Neuronal stem cell (in vitro differentiated cells): ENCODE measurements around the gene PRKAG1.

ENCODE experiments used
- DNase-seq: peaks from one replicate; pipeline ENCODE4 v3.0.0-alpha.2; 2013; ENCODE audit warnings: low spot score
- H2AFZ ChIP-seq: one replicate; pipeline ENCODE4 v1.6.1; 2013; ENCODE audit warnings: mild to moderate bottlenecking, low read length, inconsistent platforms
- H2AK5ac ChIP-seq: 2 replicates; pipeline ENCODE4 v1.6.1; 2013; ENCODE audit warnings: low read depth, mild to moderate bottlenecking, inconsistent platforms, low read length, moderate library complexity, mixed read lengths
- H2BK120ac ChIP-seq: 2 replicates; pipeline ENCODE4 v1.6.1; 2013; ENCODE audit warnings: low read depth, mild to moderate bottlenecking, inconsistent platforms, low read length, moderate library complexity, mixed read lengths
- H2BK12ac ChIP-seq: one replicate; pipeline ENCODE4 v1.6.1; 2013; ENCODE audit warnings: low read length, inconsistent platforms
- H2BK15ac ChIP-seq: 2 replicates; pipeline ENCODE4 v1.6.1; 2013; ENCODE audit warnings: mild to moderate bottlenecking, low read length, inconsistent platforms, mixed read lengths
- H2BK5ac ChIP-seq: one replicate; pipeline ENCODE4 v1.6.1; 2013; ENCODE audit warnings: inconsistent platforms, mild to moderate bottlenecking, low read length, moderate library complexity
- H3K14ac ChIP-seq: one replicate; pipeline ENCODE4 v1.6.1; 2013; ENCODE audit warnings: low read length, inconsistent platforms
- H3K18ac ChIP-seq: 2 replicates; pipeline ENCODE4 v1.6.1; 2013; ENCODE audit warnings: low read length, inconsistent platforms
- H3K23ac ChIP-seq: 2 replicates; pipeline ENCODE4 v1.6.1; 2013; ENCODE audit warnings: low read depth, mild to moderate bottlenecking, mixed read lengths, low read length, inconsistent platforms; ENCODE audit not compliant: poor library complexity
- H3K27ac ChIP-seq: replicated peaks from 3 replicates; pipeline ENCODE4 v1.5.1; 2013; ENCODE audit warnings: low read length, inconsistent platforms
- H3K27me3 ChIP-seq, 3 experiments: 2 replicates each; pipeline ENCODE4 v1.6.1; 2013; ENCODE audit warnings: low read length in 3 of 3, mild to moderate bottlenecking in 2 of 3, inconsistent platforms in 1 of 3, low read depth in 1 of 3, mixed read lengths in 1 of 3, moderate library complexity in 1 of 3; ENCODE audit not compliant: control insufficient read depth in 3 of 3, insufficient read depth in 3 of 3
- H3K36me3 ChIP-seq, 2 donors: replicated peaks in 1 of 2; 2 replicates each; pipeline ENCODE4 v1.6.1; 2013; ENCODE audit warnings: low read length in 2 of 2; ENCODE audit not compliant: control insufficient read depth in 2 of 2, insufficient read depth in 2 of 2
- H3K4ac ChIP-seq: 2 replicates; pipeline ENCODE4 v1.6.1; 2013; ENCODE audit warnings: inconsistent platforms, mild to moderate bottlenecking, low read length, moderate library complexity
- H3K4me1 ChIP-seq, 2 donors: 1 replicate in 1 of 2; 2 replicates in 1 of 2; pipeline ENCODE4 v1.6.1; 2013; ENCODE audit warnings: low read length in 2 of 2, low read depth in 1 of 2; ENCODE audit not compliant: control insufficient read depth in 2 of 2, insufficient read depth in 1 of 2
- H3K4me2 ChIP-seq: one replicate; pipeline ENCODE4 v1.6.1; 2013; ENCODE audit warnings: mild to moderate bottlenecking, low read length, inconsistent platforms; ENCODE audit not compliant: insufficient read depth, poor library complexity, severe bottlenecking
- H3K4me3 ChIP-seq, 2 donors: 2 replicates each; pipeline ENCODE4 v1.5.1; 2013; ENCODE audit warnings: low read length in 2 of 2, mild to moderate bottlenecking in 2 of 2, inconsistent platforms in 1 of 2, moderate library complexity in 1 of 2
- H3K79me1 ChIP-seq: one replicate; pipeline ENCODE4 v1.6.1; 2013; ENCODE audit warnings: low read depth, mild to moderate bottlenecking, inconsistent platforms, low read length, moderate library complexity
- H3K9ac ChIP-seq: one replicate; pipeline ENCODE4 v1.6.1; 2013; ENCODE audit warnings: mild to moderate bottlenecking, low read depth, low read length, inconsistent platforms; ENCODE audit not compliant: poor library complexity
- H3K9me3 ChIP-seq, 2 donors: replicated peaks in 1 of 2; 2 replicates each; pipeline versions ENCODE3 to v1.6.1; 2013; ENCODE audit warnings: low read length in 2 of 2, mild to moderate bottlenecking in 2 of 2, inconsistent platforms in 1 of 2, low read depth in 1 of 2, mixed read lengths in 1 of 2, moderate library complexity in 1 of 2; ENCODE audit not compliant: control insufficient read depth in 2 of 2, insufficient read depth in 1 of 2
- H4K8ac ChIP-seq: one replicate; pipeline ENCODE4 v1.6.1; 2013; ENCODE audit warnings: low read depth, mild to moderate bottlenecking, inconsistent platforms, low read length, moderate library complexity
- H4K91ac ChIP-seq: one replicate; pipeline ENCODE4 v1.6.1; 2013; ENCODE audit warnings: low read length, low read depth, mild to moderate bottlenecking, inconsistent platforms; ENCODE audit not compliant: poor library complexity
- WGBS, 2 donors: extraction: QIAGEN DNeasy Blood & Tissue Kit; methylation state at CpG; one replicate each; pipeline ENCODE4 v1.1.7; 2013; ENCODE audit warnings: missing lambda C conversion rate in 2 of 2, mixed read lengths in 1 of 2; ENCODE audit not compliant: insufficient read length in 2 of 2, insufficient replicate concordance in 1 of 2; ENCODE audit errors: extremely low coverage in 2 of 2; 5-methylcytosine and 5-hydroxymethylcytosine counted together

PRKAG1 gene

DNA sequence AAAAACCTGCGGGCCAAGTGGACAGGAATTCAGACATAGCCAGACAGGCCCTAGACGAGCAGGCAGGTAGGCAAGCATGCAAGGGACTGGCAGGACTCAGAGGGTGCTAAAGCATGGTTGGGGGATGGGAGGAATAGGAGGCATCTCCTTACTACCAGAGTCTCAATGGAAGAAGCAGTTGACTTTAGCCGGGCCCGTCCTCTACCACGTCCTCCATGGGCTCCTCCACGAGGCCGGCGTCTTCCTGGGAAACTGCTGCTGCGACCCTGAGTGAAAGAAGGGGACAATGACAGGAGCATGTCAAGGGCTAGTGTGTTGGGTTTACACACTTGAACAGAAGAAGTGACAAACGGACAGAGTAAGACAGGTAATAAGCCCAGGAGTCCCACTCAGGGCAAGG is 30.4 kb upstream of the PRKAG1 start:
- H3K36me3 ChIP-seq: peaks cover 88 to 100% of the 10 kb centered on the region in 2 donors

DNA sequence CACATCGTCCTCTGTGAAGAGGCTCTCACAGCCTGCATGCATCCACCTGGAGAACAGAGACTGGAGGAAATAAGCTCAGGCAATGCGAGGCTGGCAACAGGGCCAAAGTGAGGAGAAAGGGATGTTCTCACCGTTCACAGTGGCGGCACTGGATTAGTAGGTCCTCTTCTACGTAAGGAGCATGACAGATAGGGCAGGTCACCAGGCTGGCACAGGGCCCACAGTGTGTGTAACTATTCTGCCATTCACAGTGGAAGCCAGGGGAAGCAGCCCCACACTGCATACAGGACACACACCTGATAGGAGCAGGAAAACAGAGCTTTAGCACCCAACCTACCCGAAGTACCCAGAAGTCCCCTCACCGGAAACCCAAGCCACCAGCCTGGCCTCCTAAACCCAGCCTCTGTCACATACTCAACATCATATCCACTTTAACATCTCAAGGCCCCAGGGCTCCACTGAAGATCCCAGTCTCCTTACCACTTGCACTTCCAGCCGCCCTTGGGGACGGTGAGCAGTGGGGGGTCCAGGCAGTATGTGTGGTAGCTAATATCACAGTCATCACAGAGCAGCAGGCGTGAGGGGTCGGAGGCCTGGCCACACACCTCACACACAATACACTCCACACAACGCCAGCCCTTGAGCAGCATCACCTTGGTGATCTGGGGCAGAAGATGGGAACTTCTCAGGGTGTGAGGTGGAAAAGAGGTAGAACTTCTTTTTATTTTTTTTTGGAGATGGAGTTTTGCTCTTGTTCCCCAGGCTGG is 27.7 kb upstream of the PRKAG1 start:
- peak overlapping the region; percentile 34 for H3K23ac ChIP-seq
- no peak overlapping the region for H3K14ac ChIP-seq
- H3K4ac ChIP-seq: no peak overlapping the region
- H2BK120ac ChIP-seq: peak overlapping the region; percentile 12
- peak overlapping the region in 1 of 2 donors; percentile 47 for H3K4me3 ChIP-seq
- no peak overlapping the region for H2BK12ac ChIP-seq
- H3K18ac ChIP-seq: no peak overlapping the region
- no peak overlapping the region for H3K27ac ChIP-seq
- H2AK5ac ChIP-seq: no peak overlapping the region
- H4K8ac ChIP-seq: no peak overlapping the region
- no CpG with 5 or more reads among the region's 12 CpGs for WGBS, 2 donors
- H2BK5ac ChIP-seq: no peak overlapping the region
- no peaks in the 10 kb centered on the region for H3K9me3 ChIP-seq
- no peaks in the 10 kb centered on the region for H3K27me3 ChIP-seq
- no peak overlapping the region for H3K4me2 ChIP-seq
- no peak for DNase-seq
- peaks cover 88 to 100% of the 10 kb centered on the region in 2 donors for H3K36me3 ChIP-seq
- H4K91ac ChIP-seq: no peak overlapping the region
- H2BK15ac ChIP-seq: no peak overlapping the region
- peaks cover 16% of the 10 kb centered on the region for H3K79me1 ChIP-seq
- no peak overlapping the region for H3K9ac ChIP-seq
- no peak overlapping the region for H2AFZ ChIP-seq
- no peaks in the 10 kb centered on the region for H3K4me1 ChIP-seq

More for the DNA sequence above, 30.4 kb upstream of the PRKAG1 start:
- no peak overlapping the region for H4K8ac ChIP-seq
- H3K27ac ChIP-seq: no peak overlapping the region
- no peak overlapping the region for H3K4me3 ChIP-seq
- no peak overlapping the region for H3K9ac ChIP-seq
- no peak overlapping the region for H2BK15ac ChIP-seq
- H2BK120ac ChIP-seq: no peak overlapping the region
- no peak overlapping the region for H3K4ac ChIP-seq
- H3K9me3 ChIP-seq: no peaks in the 10 kb centered on the region
- H3K4me1 ChIP-seq: no peaks in the 10 kb centered on the region
- H3K18ac ChIP-seq: no peak overlapping the region
- no peak for DNase-seq
- H2AFZ ChIP-seq: no peak overlapping the region
- H2BK5ac ChIP-seq: no peak overlapping the region
- H2AK5ac ChIP-seq: no peak overlapping the region
- H3K4me2 ChIP-seq: no peak overlapping the region
- H3K23ac ChIP-seq: no peak overlapping the region
- no peak overlapping the region for H4K91ac ChIP-seq
- H3K27me3 ChIP-seq: no peaks in the 10 kb centered on the region
- peaks cover 8% of the 10 kb centered on the region for H3K79me1 ChIP-seq
- H2BK12ac ChIP-seq: no peak overlapping the region
- WGBS, 2 donors: no CpG with 5 or more reads among the region's 10 CpGs
- H3K14ac ChIP-seq: no peak overlapping the region

DNA sequence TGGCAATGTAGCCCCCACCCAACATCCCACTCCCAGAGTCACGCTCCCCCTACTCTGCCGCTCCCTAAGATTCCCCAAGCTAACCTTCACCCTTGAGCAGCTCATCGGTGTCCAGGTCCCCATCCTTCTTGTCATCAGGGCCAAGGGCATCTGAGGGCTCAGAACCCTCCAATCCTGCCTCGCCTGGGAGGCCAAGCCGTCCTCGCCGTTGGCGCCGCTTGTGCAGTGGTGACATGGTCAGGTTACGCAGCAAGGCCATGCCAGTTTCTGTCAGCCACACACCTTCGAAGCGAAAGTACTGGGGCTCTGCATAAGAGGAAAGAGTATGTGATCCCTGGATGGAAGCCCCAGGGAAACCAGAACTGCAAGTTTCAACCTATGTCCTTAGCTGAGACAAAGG is 26.1 kb upstream of the PRKAG1 start:
- no peak overlapping the region for H2BK120ac ChIP-seq
- H2AFZ ChIP-seq: no peak overlapping the region
- no peak overlapping the region for H2BK5ac ChIP-seq
- H4K8ac ChIP-seq: no peak overlapping the region
- no peak overlapping the region for H3K4ac ChIP-seq
- peaks cover 81 to 100% of the 10 kb centered on the region in 2 donors for H3K36me3 ChIP-seq
- no peak for DNase-seq
- peaks cover 13% of the 10 kb centered on the region for H3K79me1 ChIP-seq
- H3K9ac ChIP-seq: no peak overlapping the region
- H3K14ac ChIP-seq: no peak overlapping the region
- H2BK15ac ChIP-seq: no peak overlapping the region
- no CpG with 5 or more reads among the region's 12 CpGs for WGBS, 2 donors
- H3K4me2 ChIP-seq: no peak overlapping the region
- no peak overlapping the region for H2BK12ac ChIP-seq
- H4K91ac ChIP-seq: no peak overlapping the region
- no peak overlapping the region for H2AK5ac ChIP-seq
- no peak overlapping the region for H3K18ac ChIP-seq
- H3K27me3 ChIP-seq: no peaks in the 10 kb centered on the region
- H3K23ac ChIP-seq: peak overlapping the region; percentile 75
- no peaks in the 10 kb centered on the region for H3K9me3 ChIP-seq
- no peaks in the 10 kb centered on the region for H3K4me1 ChIP-seq
- no peak overlapping the region for H3K27ac ChIP-seq
- H3K4me3 ChIP-seq: no peak overlapping the region

DNA sequence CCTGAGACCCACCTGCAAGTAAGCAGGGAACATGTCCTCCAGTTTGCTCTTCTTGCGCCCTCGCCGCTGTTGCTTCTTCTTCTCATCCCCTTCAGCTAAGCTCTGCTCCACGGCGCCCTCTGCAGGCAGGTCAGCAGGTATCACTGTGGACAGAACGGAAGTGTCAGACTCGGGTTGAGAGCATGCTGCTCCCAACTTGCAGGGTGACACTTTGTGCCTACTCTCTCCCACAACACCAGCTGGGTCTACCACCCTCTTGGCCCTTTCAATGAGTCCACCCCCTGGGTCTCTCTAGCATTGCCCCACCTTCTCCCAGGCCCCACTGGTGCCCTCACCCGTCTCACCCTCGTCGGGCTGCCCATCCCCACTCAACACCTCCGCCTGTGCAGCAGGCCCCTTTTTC is 25.3 kb upstream of the PRKAG1 start:
- Histone ChIP-seq H3K4me1 (no peaks in the 10 kb centered on the region), H3K4me2 (no peak overlapping the region), H3K23ac (peak overlapping the region; percentile 71), H4K8ac (no peak overlapping the region), H2BK12ac (no peak overlapping the region), H3K79me1 (peaks cover 13% of the 10 kb centered on the region), H2BK120ac (no peak overlapping the region), H3K27ac (no peak overlapping the region), H3K4me3 (no peak overlapping the region), H3K4ac (no peak overlapping the region), H2AFZ (no peak overlapping the region), H3K27me3 (no peaks in the 10 kb centered on the region), H3K14ac (no peak overlapping the region), H3K18ac (no peak overlapping the region), H3K9ac (no peak overlapping the region), H2BK15ac (no peak overlapping the region), H4K91ac (no peak overlapping the region), H2BK5ac (no peak overlapping the region), H3K36me3 (peaks cover 80 to 100% of the 10 kb centered on the region in 2 donors), H2AK5ac (no peak overlapping the region), H3K9me3 (no peaks in the 10 kb centered on the region)
- no CpG with 5 or more reads among the region's 11 CpGs for WGBS, 2 donors
- DNase-seq: peak; percentile 44
